SHP77 treated with DMSO at 0.1 percent for 48 hours (cell line): ENCODE data around the gene ERMAP.
"Not testable (repeated sequence)": the region's sequence is repeated elsewhere in the genome, so short reads cannot be mapped to it uniquely, and the experiment has no call there.

Source experiments
- DNase-seq: peaks from one replicate; lab custom pipeline; 2025; lab: John Stamatoyannopoulos, UW

ERMAP gene

DNA sequence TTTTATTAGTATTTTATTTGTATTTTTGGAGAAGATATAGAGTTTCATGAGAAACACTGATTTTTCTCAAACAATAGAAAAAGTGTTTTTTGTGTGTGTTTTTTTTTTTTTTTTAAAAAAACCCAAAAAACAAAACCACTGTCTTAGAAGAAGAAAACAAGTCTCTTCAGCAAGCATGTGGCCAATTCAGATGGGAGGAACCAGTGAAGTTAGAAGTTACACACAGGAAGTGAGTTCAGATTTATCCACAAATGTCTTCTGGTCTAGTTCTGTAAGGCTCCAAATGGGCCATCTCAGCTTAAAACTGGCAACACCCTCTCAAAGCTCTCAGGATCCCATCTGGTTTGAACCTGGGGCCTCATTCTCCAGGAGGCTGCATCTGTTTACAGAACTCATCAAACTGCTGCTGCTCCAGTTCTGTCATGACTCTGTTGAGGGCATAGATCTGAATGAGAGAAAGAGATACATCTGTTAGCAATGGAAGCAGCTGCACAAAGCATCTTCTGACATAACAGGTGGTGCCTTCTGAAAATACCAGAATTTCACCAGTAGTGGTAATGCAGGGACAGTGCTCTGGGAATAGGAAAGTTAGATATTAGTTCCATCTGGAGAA, 9.8 kb upstream of the ERMAP start:
- DNase-seq = no peak

GRCh38 chr1:42814815-42815214, 2.1 kb upstream of the ERMAP start:
- DNase-seq = not testable (repeated sequence)

DNA sequence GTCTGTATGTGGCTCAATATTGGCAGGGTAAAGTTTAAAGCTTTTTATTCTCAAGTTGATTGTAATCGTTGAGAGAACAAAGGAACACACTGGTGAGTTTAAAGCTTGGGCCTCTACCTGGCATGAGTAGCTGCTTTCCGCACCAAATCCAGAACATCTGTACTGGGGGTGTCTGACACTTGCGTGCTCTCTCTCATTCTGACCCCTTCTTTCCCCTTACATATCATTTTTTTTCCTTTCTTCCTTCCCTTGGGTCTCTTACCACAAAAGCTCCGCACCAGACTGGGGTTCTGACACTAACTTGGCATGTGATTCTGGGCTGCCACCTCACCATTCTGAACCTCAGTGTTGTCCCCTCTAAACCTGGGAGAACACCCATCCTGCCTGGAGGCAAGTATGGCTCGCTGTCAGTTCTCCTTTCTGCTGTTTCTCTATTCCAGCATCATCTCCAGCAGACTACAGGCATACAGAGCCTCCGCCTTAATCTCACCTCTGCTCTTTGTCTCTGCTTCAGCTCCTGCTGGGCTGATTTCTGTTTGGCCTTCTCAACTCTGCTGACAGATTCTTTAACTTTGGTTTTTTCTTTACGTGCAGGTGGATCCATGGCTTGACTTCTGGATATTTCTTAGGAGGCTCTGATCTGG, 859 bp upstream of the ERMAP start:
- DNase-seq = no peak

GRCh38 chr1:42817440-42817767, 482 bp downstream of the ERMAP start:
- DNase-seq = no peak

DNA sequence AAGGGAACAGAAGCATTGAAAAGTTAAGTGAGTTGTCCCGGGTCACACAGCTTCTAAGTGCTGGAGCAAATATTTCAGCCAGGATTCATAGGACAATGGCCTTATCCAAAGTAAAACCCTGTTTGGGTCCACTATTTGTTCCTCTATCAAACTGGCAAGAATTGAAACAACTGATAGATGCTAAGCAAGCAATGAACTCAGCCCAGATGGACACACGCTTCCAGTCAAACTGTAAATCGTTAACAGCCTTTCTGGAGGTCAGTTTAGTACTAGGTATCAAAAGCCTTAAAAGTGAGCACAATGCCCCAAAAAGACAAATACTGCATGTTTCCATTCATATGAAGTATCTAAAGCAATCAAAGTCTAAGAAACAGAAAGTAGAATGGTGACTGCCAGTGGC, 1.1 kb downstream of the ERMAP start:
- DNase-seq = no peak

DNA sequence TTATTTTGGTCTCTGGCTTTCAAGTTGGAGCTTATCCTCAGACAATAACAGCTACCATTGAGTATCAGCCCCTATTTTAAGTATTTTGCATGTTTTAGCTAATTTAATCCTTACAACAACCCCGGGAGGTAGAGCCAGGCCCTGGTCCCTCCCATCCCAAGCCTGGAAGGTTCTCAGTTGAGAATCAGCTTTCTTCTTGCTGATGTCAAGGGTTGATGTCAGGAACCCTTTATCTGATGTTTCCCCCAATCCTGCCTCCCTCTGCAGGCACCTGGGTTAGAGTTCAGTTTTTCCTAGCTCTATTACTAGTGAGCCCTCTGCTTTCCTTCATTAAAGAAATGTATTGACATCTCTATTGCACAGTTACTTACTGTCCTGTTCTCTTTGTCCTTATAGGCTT, 3.9 kb downstream of the ERMAP start:
- no peak for DNase-seq

- DNase-seq = no peak
Observed at GRCh38 chr1:42821690-42822089, 4.8 kb downstream of the ERMAP start.

- DNase-seq = no peak
Observed at GRCh38 chr1:42822800-42823392, 6.0 kb downstream of the ERMAP start.

DNA sequence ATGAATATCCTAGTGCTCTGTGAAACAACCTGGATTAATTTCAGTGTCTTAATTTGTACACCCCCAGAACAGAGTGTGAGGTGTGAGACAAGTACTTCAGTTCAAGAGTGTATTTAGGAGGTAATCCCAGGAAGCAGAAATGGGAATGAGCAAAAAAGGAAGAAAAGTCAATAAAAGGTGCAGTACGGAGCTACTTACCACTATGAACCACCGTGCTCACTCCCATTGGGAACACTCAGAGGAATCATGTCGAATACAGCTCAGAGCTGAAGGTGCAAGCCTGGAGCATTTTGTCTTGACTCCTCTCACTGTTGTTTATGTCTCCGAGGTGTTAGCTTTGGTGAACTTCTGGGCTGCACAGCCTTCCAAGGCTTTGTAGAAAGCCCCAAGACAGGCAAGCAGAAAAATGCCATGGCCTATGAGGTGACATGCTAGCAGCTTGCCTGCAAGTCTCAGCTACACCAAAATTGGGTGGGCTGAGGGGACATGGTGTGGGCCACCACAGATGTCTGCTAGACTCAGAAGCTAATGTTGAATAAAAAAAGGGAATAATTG, 7.6 kb downstream of the ERMAP start:
- no peak for DNase-seq

- DNase-seq = no peak
Observed at GRCh38 chr1:42825036-42825851, 8.3 kb downstream of the ERMAP start.

GRCh38 chr1:42830631-42831030, 13.7 kb downstream of the ERMAP start:
- no peak for DNase-seq

DNA sequence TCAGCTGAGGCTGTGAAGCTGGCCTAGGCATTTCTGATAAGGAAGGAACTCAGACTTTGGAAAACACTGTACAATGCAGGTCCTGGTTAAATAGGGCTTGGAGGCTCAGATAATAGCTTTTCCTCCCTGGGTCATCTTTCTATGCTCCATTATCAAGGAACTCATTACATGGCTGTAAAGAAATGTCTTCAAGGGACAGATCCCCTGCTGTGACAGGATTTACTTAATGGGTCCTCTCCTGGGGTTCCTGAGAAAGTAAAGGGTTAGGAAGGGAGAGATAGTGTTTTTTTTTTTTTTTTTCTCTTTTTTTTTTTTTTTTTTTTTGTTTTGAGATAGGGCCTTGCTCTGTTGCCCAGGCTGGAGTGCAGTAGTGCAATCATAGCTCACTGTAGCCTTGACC, 14.4 kb downstream of the ERMAP start:
- no peak for DNase-seq

- no peak for DNase-seq
Observed at GRCh38 chr1:42832641-42833240, 15.8 kb downstream of the ERMAP start.

DNA sequence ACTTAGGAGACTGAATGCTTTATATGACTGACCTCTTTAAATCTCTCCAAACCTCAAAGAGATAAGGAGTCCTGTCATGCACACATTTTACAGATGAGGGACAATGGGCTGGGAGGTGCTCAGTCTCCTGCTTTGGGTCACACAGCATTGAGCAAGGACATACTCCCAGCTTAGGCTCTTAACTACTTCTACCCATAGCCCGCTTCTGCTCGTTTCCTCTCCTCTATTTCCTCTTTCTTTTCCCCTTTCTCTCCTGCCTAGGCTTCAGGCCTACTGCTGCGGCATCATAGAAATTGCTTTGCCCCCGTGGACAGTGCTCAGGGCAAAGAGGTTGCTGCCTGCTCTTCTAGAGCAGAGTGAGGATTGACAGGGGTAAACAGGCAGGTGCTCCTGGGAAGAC, 17.1 kb downstream of the ERMAP start:
- no peak for DNase-seq

GRCh38 chr1:42834803-42835202, 17.9 kb downstream of the ERMAP start:
- DNase-seq = no peak

DNA sequence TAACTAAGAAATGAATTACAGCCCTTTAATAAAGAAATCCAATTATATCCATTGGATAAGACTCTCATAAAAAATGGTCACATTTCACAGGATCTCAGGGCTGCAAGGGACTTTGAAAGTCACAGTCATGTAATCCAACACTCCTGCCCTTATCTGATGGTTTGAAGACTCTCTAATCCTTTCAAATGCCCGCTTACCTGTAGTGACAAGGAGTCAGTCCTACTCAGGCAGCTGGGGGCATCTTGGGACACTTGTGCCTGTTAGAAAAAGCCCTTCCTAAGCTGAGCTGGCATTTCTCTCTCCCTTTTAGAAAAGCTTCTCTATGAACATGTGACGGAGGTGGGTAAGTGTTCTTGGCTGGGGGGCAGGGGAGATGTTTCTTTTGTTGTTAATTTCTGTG, 18.5 kb downstream of the ERMAP start:
- no peak for DNase-seq

- DNase-seq = no peak
Observed at GRCh38 chr1:42837709-42838108, 20.8 kb downstream of the ERMAP start.

GRCh38 chr1:42838482-42839190, 21.7 kb downstream of the ERMAP start:
- no peak for DNase-seq

DNA sequence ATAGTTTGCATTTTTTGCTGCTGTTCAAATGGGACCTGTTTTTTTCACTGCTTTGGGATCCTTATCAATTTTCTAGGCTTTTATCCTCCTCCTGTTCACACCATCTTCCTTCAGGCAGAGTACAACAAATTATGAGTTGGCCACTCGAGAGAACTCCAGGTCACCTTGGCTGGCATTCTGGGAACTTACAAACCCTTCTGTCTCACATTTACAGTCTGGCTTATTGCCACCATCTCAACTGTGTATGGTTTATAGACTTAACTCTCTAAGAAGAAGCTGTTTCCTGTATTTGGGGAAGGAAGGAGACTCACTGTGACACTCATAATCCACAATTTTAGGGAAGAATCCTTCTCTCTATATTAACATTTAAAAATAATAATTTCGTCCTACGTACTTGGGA, 24.1 kb downstream of the ERMAP start:
- DNase-seq = no peak

DNA sequence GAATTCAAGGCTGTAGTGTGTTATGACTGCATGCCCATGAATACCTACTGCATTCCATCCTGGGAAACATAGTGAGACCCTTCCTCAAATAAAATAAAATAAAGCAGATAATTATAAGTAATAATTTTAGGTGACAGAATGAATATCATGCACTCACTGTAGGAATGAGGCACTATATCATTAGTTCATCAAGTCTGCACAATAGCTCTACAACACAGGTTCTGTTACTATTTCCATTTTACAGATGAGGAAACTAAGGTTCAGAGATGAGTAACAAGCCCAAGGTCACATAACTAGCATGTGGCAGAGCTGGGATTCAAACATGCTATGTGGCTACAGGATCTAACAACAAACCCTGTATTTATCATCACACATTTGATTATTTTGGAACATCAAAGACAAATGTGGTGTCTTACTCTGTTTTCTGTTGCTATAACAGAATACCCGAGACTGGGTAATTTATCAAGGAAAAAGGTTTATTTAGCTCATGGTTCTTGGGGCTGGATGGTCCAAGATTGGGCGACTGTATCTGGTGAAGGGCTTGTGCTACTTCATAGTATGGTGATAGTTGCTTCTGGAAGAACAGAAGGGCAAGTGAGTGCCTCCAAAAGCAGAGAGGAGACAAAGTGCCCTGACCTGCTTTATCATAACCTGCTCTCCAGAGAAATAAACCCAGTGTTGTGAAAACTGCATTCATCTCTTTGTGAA, 24.7 kb downstream of the ERMAP start:
- DNase-seq = no peak

- DNase-seq = no peak
Observed at GRCh38 chr1:42844592-42845140, 27.7 kb downstream of the ERMAP start.
